Measurements from ENCODE around the gene MBD2. TPM values are rescaled to one million over a fixed set of nuclear protein-coding genes. Genes with fewer than 3 reads are reported as not detected.

Gene MBD2
- total RNA-seq, 1 experiment from 2014 or later: 79.1 TPM

- Histone ChIP-seq H3K9ac (ENCODE audit: low read length) (no peak overlapping the region), H3K36me3 (ENCODE audit: control insufficient read depth in 1 of 2, insufficient read depth in 2 of 2, low read length in 2 of 2) (peaks cover 4 to 11% of the 10 kb centered on the region in 2 experiments; a peak in 3 of 4 replicates), H3K27ac (ENCODE audit: low read depth, low read length) (no peak overlapping the region), H3K4me2 (ENCODE audit: low read length) (no peak overlapping the region), H3K9me2 (ENCODE audit: insufficient read depth) (no peaks in the 10 kb centered on the region), H3K4me3 (replicated peaks in 1 of 2; ENCODE audit: low read depth in 1 of 2, low read length in 2 of 2) (no peak overlapping the region), H3K27me3 (ENCODE audit: insufficient read depth, low read length) (no peaks in the 10 kb centered on the region), H3K9me3 (ENCODE audit: control insufficient read depth in 1 of 2, insufficient read depth in 1 of 2, low read depth in 1 of 2, low read length in 2 of 2) (no peaks in the 10 kb centered on the region), H3K4me1 (ENCODE audit: control insufficient read depth in 1 of 2, insufficient read depth in 2 of 2, low read length in 2 of 2) (peaks cover 0 to 4% of the 10 kb centered on the region in 2 experiments; a peak in 1 of 4 replicates), H2AFZ (ENCODE audit: low read depth, low read length, poor library complexity, severe bottlenecking) (no peak overlapping the region), H3K79me2 (ENCODE audit: insufficient read depth, low read length) (peaks cover 18% of the 10 kb centered on the region; the same call in 1 of the 2 replicates), H4K20me1 (ENCODE audit: insufficient read depth) (peaks cover 3% of the 10 kb centered on the region; the same call in 1 of the 2 replicates)
- no peak for TF ChIP-seq ELF1 (IDR thresholded peaks at IDR 0.05; ENCODE audit: borderline replicate concordance, low read depth)
- TF ChIP-seq ZFX (IDR thresholded peaks at IDR 0.05): no peak
- no peak for TF ChIP-seq ZBTB33 (IDR thresholded peaks at IDR 0.05; ENCODE audit: extremely low read depth, insufficient replicate concordance, low read length)
- no peak for TF ChIP-seq CBX3 (IDR thresholded peaks at IDR 0.05; ENCODE audit: low read depth)
- no peak for TF ChIP-seq ATF3 (IDR thresholded peaks at IDR 0.05)
- no peak for TF ChIP-seq REST (IDR thresholded peaks at IDR 0.05; ENCODE audit: low read depth)
- TF ChIP-seq SP1 (IDR thresholded peaks at IDR 0.05; ENCODE audit: low read depth): no peak
- TF ChIP-seq SRF (IDR thresholded peaks at IDR 0.05; ENCODE audit: low read depth): no peak
- TF ChIP-seq JUND (IDR thresholded peaks at IDR 0.05): no peak
- TF ChIP-seq FOSL1 (IDR thresholded peaks at IDR 0.05; ENCODE audit: low read depth): no peak
- no peak for TF ChIP-seq EGR1 (IDR thresholded peaks at IDR 0.05; ENCODE audit: low read depth)
- intact Hi-C loops (cut with micrococcal nuclease): no loop called here
- BruUV-seq (replicated peaks): no TSS peak
- POLR2A ChIA-PET: no interaction called here
- CTCF ChIA-PET: no interaction called here
- no peak for ATAC-seq
- RAD21 ChIA-PET (ENCODE audit: low non-redundant PET in 1 of 2, low total read pairs in 2 of 2, uncharacterized antibody in 2 of 2, unreplicated experiment in 2 of 2): no interaction called here
- DNase-seq (ENCODE audit: low read depth, low spot score): no peak
Observed at GRCh38 chr18:54165450-54165849, 59.0 kb downstream of the MBD2 start.

Measured in HCT116 (cell line).